ENCODE results near the gene LRIT2. TPM values are rescaled to one million over a fixed set of nuclear protein-coding genes. Genes with fewer than 3 reads are reported as not detected.

LRIT2 gene, protein sequence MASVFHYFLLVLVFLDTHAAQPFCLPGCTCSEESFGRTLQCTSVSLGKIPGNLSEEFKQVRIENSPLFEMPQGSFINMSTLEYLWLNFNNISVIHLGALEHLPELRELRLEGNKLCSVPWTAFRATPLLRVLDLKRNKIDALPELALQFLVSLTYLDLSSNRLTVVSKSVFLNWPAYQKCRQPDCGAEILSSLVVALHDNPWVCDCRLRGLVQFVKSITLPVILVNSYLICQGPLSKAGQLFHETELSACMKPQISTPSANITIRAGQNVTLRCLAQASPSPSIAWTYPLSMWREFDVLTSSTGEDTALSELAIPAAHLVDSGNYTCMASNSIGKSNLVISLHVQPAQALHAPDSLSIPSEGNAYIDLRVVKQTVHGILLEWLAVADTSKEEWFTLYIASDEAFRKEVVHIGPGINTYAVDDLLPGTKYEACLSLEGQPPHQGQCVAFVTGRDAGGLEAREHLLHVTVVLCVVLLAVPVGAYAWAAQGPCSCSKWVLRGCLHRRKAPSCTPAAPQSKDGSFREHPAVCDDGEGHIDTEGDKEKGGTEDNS
- not detected in 2 replicates for total RNA-seq

DNA sequence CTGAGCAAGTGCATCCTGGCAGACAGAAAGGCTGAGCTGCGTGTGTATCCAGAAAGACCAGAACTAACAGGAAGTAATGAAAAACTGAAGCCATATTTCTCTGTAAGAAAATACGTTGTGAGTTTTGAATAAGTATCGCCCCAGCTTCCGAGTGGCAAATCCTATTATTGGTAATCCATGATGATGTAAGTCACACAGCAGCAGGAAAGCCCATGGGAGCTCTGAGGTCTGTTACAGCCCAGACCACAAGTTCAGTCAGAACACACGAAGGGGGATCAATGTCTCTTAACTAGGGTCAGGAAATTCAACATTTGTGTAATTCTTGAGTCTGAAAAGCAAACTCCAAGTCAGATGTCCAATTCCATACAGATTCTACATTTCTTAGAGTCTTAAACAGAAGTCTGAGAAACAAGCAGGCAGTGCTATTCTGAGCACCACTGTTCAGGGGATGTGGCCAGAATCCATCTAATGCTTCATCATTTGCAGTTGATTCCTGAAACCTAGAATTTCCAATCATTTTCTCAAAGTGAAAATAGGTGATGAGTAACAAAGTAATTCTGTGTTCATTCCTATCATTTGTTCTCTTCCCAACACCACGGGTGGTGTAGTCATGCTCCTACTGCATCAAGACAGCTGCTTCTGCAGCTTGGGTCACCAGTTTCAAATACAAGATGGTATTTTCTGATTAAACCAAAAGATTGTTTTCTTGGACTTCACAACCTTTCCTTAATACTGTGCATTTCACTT, at the start of gene LRIT2:
Gene LRIT2 (minus strand): TSS at position 118 of the 747 bp plus-strand sequence. CDS start 24 bp downstream, at position 94.
- Mint-ChIP-seq H3K9me3 (no peaks in the 10 kb centered on the region), H3K4me1 (no peaks in the 10 kb centered on the region), H3K27me3 (peaks cover 4% of the 10 kb centered on the region), H3K27ac (no peak within 1 kb of the TSS), H3K4me3 (no peak within 1 kb of the TSS), H3K36me3 (ENCODE audit: low read depth) (no peaks in the 10 kb centered on the region)
- intact Hi-C loops (cut with micrococcal nuclease): no loop called here
- DNase-seq: no peak

DNA sequence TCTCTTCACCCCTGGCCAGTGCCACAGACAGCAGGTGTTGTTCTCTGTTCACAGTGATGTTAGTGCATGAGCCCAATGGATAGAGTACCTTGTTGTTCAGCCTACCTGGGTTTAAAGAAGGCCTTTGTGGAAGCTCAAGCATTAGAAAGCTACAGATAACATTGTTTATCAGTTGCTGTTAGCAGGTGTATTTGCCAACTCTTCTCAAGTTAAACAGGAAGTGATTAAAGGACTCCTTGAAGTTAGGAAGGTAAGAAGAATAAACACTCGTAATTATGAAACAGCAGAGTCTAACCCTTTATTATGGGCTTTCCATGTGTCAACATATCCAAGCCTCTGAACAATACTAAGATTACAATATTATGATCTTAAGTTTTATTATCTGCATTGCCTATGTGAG, 45.4 kb upstream of the LRIT2 start:
- H3K4me3 Mint-ChIP-seq: no peak overlapping the region
- DNase-seq: no peak
- no peak overlapping the region for H3K27ac Mint-ChIP-seq
- intact Hi-C loops (cut with micrococcal nuclease): no loop called here
- H3K27me3 Mint-ChIP-seq: peaks cover 11% of the 10 kb centered on the region
- H3K4me1 Mint-ChIP-seq: peaks cover 16% of the 10 kb centered on the region
- H3K9me3 Mint-ChIP-seq: no peaks in the 10 kb centered on the region
- H3K36me3 Mint-ChIP-seq (ENCODE audit: low read depth): no peaks in the 10 kb centered on the region

DNA sequence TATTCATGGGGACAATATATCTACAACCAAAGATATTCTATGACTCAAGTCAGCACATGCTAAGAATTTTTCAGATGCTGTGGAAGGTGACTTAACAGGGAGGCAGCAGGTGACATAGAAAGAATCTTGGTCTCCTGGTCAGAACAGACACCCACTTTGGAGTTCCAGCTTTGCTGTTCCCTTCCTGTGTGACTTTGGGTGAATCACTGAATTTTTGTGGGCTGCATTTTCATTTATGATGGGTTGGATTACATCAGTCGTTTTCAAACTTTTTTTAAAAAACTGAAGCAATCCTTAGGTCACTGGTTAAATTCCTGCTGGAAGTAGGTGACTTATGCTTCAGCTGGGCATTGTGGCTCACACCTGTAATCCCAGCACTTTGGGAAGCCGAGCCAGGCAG, 44.4 kb upstream of the LRIT2 start:
- intact Hi-C loops (cut with micrococcal nuclease): loop anchor here (5.0 kb wide), 1 partner anchor 38 kb away; no protein-coding TSS in a partner anchor
- Mint-ChIP-seq H3K27ac (no peak overlapping the region), H3K4me1 (peaks cover 17% of the 10 kb centered on the region)

DNA sequence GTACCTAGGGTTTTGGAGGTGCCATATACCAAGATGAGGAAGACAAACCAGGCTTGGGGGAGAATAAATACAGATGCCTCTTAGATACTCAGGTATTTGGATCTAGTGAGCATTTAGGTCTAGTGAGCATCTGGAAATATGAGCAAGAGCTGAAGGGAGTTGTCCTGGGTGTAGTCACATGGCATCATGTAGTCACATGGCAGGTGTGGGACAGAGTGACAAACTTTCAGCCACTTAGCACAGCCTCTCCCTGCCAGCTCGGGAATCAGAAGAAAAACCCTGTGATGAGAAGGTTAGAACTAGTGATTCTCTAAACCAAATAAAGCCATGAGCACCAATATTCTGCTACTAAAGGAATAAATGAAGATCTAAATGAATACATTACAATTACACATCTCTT, 43.8 kb upstream of the LRIT2 start:
- H3K27ac Mint-ChIP-seq: no peak overlapping the region
- H3K9me3 Mint-ChIP-seq: no peaks in the 10 kb centered on the region
- intact Hi-C loops (cut with micrococcal nuclease): loop anchor here (5.0 kb wide), 1 partner anchor 38 kb away; no protein-coding TSS in a partner anchor
- peaks cover 21% of the 10 kb centered on the region for H3K4me1 Mint-ChIP-seq
- no peak overlapping the region for H3K4me3 Mint-ChIP-seq
- no peak for DNase-seq
- peaks cover 12% of the 10 kb centered on the region for H3K27me3 Mint-ChIP-seq
- H3K36me3 Mint-ChIP-seq (ENCODE audit: low read depth): no peaks in the 10 kb centered on the region

More for the DNA sequence above, 44.4 kb upstream of the LRIT2 start:
- Mint-ChIP-seq H3K9me3 (no peaks in the 10 kb centered on the region), H3K4me3 (no peak overlapping the region), H3K36me3 (ENCODE audit: low read depth) (no peaks in the 10 kb centered on the region), H3K27me3 (peaks cover 9% of the 10 kb centered on the region)
- no peak for DNase-seq

DNA sequence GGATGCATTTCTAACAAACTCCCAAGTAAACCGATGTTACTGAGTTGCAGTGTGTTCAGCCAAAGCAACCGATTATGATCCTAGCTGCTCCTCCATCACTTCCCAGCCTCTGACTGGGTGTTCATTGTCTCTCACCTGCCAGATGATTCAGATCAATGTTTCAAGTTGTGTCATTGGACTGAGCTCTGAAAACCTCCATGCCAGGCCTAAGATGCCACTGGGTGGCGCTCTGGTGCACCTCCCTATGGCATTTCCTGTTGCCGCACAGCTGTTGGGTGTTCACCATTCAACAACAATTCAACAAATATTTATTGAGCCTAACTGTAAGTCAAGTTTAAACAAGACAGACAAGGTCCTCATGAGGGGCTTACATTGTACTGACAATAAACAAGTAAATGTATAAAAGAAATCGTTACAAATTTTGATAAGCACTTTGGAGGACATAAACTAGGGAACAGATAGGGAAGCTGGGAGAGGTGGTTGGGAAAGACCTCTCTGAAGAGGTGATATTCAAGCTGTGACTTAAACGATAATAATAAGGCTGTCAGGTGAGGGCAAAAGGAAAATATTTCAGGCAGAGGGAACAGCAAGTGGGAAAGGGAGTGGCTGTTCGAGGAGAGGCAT, 42.3 kb upstream of the LRIT2 start:
- intact Hi-C loops (cut with micrococcal nuclease): loop anchor here (1.0 to 5.0 kb wide), 2 partner anchors 40 to 63 kb away; no protein-coding TSS in a partner anchor
- no peak overlapping the region for H3K4me3 Mint-ChIP-seq
- H3K27me3 Mint-ChIP-seq: peaks cover 17% of the 10 kb centered on the region
- H3K4me1 Mint-ChIP-seq: peaks cover 21% of the 10 kb centered on the region
- H3K36me3 Mint-ChIP-seq (ENCODE audit: low read depth): no peaks in the 10 kb centered on the region
- H3K27ac Mint-ChIP-seq: peak overlapping the region; percentile 13
- no peaks in the 10 kb centered on the region for H3K9me3 Mint-ChIP-seq
- peak; percentile 91 for DNase-seq

DNA sequence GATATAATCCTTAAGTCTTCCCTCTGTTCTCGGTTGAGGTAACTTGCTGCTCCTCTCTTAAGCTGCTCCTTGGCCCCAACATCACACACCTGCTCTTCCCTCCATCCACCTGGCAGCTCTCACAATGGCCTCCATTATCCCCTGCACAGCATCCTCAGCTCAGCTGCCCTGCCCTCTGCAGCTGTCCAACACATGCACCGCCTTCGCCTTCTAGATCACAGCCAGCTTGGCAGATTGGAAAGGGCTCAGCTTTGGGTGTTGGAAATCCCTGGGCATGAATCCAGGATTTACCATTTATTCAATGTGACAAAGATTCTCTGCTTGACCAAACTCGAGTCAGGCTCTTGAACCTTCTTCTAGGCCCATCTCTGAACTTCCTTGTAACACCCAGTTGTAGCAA, 40.1 kb upstream of the LRIT2 start:
- H3K4me3 Mint-ChIP-seq: no peak overlapping the region

DNA sequence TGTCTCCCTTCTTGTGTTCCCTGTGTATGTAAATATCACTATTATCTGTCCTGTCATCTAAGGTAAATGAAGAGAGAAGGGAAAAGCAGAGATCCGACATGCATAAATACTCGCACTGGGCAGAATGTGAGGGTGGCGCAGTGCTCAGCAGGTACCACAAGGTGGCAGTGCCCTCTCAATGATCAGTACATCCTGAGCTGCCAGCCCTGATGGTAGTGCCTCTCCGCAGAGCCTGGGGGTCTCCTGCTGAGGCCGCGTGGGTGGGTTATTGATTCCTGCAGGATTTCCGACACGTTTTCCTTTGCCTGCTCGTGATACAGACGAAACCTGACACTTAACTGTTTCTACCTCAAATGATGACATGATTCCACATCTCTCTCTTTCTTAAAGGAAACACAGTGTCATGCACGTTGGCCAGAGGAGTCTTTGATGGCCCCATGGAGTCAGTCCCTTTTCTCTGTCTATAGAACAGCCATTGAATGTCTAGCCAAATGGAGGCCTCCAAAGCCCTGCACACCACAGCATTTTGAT, 39.3 kb upstream of the LRIT2 start:
- DNase-seq: peak; percentile 91
- Mint-ChIP-seq H3K4me3 (no peak overlapping the region), H3K27me3 (peaks cover 20% of the 10 kb centered on the region), H3K27ac (no peak overlapping the region), H3K36me3 (ENCODE audit: low read depth) (no peaks in the 10 kb centered on the region), H3K4me1 (peaks cover 16% of the 10 kb centered on the region), H3K9me3 (no peaks in the 10 kb centered on the region)
- intact Hi-C loops (cut with micrococcal nuclease): loop anchor here (1.0 to 5.0 kb wide), 3 partner anchors 43 to 273 kb away; no protein-coding TSS in a partner anchor

More for the DNA sequence above, 40.1 kb upstream of the LRIT2 start:
- Mint-ChIP-seq H3K27ac (no peak overlapping the region), H3K9me3 (no peaks in the 10 kb centered on the region), H3K4me1 (peaks cover 17% of the 10 kb centered on the region), H3K27me3 (peaks cover 17% of the 10 kb centered on the region), H3K36me3 (ENCODE audit: low read depth) (no peaks in the 10 kb centered on the region)
- intact Hi-C loops (cut with micrococcal nuclease): loop anchor here (5.0 kb wide), 1 partner anchor 42 kb away; no protein-coding TSS in a partner anchor
- DNase-seq: no peak

DNA sequence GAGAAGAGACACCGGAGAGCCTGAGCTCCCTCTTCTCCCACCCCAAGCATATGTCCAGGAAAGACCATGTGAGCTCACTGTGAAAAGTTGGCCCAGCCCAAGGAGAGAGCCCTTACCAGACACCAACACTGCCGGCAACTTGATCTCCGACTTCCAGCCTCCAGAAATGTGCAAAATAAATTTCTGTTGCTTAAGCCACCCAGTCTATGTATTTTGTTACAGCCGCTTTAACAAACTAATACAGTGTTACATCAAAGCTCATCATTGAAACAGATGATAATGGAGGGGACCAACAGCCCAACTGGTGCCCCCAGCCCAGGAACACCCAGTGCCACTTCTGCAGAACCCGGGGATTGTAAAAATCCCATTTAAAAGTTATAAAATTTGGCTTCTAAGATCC, 38.4 kb upstream of the LRIT2 start:
- Mint-ChIP-seq H3K27ac (no peak overlapping the region), H3K27me3 (peaks cover 17% of the 10 kb centered on the region), H3K9me3 (no peaks in the 10 kb centered on the region), H3K36me3 (ENCODE audit: low read depth) (no peaks in the 10 kb centered on the region), H3K4me1 (peaks cover 16% of the 10 kb centered on the region), H3K4me3 (no peak overlapping the region)
- DNase-seq: no peak
- intact Hi-C loops (cut with micrococcal nuclease): loop anchor here (1.0 kb wide), 2 partner anchors 112 to 274 kb away; no protein-coding TSS in a partner anchor

DNA sequence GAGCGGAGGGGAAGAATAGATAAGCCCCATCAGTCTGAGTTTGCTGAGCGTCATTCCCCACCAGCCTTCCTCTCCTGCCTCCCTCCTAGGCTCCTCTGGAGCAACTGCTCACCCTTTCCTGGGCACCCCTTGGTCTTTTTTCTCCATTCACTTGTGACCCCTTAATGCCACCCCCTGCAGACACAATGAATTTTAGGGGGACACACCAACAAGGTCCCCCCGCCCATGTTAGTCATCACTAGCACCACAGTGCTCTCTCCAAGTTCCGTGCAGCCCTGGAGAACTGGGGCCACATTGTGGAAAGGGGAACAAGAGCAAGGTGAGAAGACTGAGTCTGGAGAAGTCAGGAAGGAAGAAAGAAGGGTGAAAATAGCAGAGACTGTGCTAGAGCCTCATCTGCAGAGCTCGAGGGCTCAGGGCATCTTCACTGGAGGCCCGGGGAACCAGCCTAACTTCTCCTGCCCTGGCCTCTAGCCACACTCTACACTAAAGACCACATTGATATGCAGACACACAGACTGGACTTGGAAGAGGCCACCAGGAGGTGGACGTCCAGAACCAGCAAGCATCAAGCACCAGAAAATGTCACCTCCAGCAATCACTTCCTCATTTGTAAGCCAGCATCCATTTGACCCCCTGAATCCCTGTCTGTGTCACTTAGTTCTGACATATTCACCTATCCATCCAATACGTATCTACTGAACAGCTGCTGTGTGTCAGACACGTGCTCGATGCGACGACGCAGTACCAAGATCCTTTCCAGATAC, 37.0 kb upstream of the LRIT2 start:
- Mint-ChIP-seq H3K4me1 (peaks cover 10% of the 10 kb centered on the region), H3K36me3 (ENCODE audit: low read depth) (no peaks in the 10 kb centered on the region), H3K4me3 (no peak overlapping the region), H3K27me3 (peaks cover 16% of the 10 kb centered on the region), H3K9me3 (no peaks in the 10 kb centered on the region), H3K27ac (no peak overlapping the region)
- intact Hi-C loops (cut with micrococcal nuclease): no loop called here
- DNase-seq: no peak

DNA sequence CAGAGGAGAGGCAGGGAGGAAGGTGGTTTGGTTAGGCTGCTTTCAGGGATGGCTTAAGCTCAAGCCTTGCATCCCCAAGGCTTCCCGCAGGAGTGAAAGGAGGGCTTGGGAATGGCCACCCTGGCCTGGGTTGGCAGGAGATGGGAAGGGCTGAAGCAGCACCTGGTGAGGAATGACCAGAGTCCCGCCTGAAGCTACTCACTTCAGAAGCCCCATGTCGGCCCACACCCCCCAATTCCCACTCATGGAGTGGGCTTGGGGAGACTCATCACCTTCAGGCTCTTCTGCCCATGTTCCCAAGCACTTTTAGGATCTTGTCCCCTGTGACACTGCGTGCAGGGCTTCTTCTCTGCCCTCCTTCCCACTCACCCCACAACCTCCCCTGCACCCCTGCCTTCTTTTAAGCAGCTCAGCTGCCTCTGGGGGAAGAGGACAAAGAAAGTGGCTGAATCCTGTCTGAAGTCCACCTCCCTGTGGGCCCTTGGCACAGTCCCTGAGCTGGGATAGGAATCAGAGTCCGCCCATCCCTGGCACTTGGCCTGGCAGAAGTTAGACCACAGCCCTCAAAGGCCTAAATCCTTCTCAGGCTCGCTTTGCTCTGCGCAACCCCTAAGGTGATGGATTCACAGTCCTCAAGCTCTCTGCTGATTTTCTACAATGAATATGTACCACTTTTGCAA, 36.0 kb upstream of the LRIT2 start:
- Mint-ChIP-seq H3K4me3 (no peak overlapping the region), H3K4me1 (peaks cover 7% of the 10 kb centered on the region), H3K27ac (no peak overlapping the region), H3K9me3 (no peaks in the 10 kb centered on the region), H3K27me3 (peaks cover 16% of the 10 kb centered on the region), H3K36me3 (ENCODE audit: low read depth) (no peaks in the 10 kb centered on the region)
- no peak for DNase-seq
- intact Hi-C loops (cut with micrococcal nuclease): no loop called here

DNA sequence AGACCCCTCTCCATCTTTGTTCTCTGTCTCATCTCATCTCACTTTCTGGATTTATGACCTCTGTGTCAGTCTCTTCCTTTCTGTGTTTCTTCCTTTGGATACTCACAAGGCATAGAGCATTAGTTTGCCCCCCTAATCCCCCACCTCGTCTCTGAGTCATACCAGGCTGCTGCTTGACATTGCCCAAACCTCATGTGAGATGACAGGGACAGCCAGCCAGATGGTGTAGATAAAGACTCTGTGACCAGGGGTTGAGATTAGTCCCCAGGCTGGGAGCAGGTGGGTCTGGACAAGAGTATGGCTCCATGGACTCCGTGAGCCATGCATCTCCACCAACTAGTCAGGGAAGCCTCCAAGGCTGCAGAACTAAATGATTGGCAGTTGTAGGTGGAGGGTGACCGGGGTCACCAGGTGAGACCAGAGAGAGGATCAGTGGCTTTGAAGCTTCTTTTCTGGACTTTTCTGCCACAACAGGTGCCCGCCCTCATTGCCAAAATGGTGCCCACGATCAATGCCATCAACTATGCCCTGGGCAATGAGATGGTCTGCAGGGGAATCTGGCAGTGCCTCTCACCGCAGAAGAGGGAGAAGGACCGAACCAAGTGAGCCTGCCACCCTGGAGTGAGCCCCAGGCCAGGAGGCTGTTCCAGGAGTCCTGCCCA, 32.8 kb upstream of the LRIT2 start:
- DNase-seq: no peak
- Mint-ChIP-seq H3K9me3 (no peaks in the 10 kb centered on the region), H3K36me3 (ENCODE audit: low read depth) (no peaks in the 10 kb centered on the region), H3K4me1 (peaks cover 2% of the 10 kb centered on the region), H3K27ac (no peak overlapping the region), H3K27me3 (peaks cover 15% of the 10 kb centered on the region), H3K4me3 (no peak overlapping the region)
- intact Hi-C loops (cut with micrococcal nuclease): no loop called here
